ENCODE measurements around the gene CABYR.

The CABYR gene

GRCh38 chr18:24112464-24112863 is 26.4 kb upstream of the CABYR start:
- H3K4me1 ChIP-seq, result no peaks in the 10 kb centered on the region
- H3K27me3 ChIP-seq, result no peaks in the 10 kb centered on the region
- no peaks in the 10 kb centered on the region for H3K9me3 ChIP-seq
- H3K4me3 ChIP-seq, result no peak overlapping the region
- no peak for DNase-seq
- no peak overlapping the region for H3K27ac ChIP-seq
- intact Hi-C loops (cut with DNase I; ENCODE audit: low total_unique reads), result no loop called here
- TF ChIP-seq, protein P1, sequence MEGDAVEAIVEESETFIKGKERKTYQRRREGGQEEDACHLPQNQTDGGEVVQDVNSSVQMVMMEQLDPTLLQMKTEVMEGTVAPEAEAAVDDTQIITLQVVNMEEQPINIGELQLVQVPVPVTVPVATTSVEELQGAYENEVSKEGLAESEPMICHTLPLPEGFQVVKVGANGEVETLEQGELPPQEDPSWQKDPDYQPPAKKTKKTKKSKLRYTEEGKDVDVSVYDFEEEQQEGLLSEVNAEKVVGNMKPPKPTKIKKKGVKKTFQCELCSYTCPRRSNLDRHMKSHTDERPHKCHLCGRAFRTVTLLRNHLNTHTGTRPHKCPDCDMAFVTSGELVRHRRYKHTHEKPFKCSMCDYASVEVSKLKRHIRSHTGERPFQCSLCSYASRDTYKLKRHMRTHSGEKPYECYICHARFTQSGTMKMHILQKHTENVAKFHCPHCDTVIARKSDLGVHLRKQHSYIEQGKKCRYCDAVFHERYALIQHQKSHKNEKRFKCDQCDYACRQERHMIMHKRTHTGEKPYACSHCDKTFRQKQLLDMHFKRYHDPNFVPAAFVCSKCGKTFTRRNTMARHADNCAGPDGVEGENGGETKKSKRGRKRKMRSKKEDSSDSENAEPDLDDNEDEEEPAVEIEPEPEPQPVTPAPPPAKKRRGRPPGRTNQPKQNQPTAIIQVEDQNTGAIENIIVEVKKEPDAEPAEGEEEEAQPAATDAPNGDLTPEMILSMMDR (IDR thresholded peaks at IDR 0.05), result no peak
- peaks cover 0 to 11% (median 0%) of the 10 kb centered on the region in 3 donors for H3K36me3 ChIP-seq

DNA sequence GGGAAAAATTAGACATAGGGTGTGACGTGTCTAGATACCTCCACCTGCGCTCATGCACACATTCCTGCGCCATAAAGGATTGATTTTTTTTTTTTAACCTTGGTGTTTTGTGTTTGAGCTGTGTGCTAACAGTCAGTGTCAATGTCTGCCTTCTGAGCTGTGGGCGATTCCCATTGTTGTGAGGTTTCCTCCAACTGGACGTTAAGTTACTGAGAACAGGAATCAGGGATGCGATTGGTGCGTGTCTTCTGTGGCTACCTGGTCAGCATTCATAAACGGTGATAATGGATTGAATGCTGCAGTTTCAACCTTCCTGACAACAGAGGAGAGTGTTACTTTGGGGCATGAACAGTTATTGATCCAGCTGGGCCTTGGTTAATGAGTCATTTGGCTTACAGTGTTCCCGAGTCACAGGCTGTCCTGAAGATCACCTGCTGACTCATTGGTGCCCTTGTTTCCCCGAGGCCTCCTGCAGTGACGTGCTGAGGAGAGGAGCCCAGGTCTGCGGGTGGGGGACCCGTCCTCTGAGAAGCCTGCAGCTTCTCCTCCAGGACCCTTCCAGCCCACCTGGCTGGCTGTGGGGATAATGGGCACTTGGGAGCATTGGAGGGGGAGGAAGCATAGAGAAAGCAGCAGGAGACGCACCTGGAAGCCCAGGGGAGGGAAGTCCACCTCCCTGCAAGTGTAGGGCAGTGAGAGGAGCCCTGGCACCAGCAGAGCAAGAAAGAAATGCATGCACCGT is 25.8 kb upstream of the CABYR start:
- H3K36me3 ChIP-seq, result peaks cover 0 to 11% (median 0%) of the 10 kb centered on the region in 3 donors
- no peaks in the 10 kb centered on the region for H3K9me3 ChIP-seq
- no peak overlapping the region for H3K4me3 ChIP-seq
- no peak for DNase-seq
- TF ChIP-seq, protein P1 (IDR thresholded peaks at IDR 0.05), result no peak
- no peaks in the 10 kb centered on the region for H3K4me1 ChIP-seq
- H3K27ac ChIP-seq, result no peak overlapping the region
- intact Hi-C loops (cut with DNase I; ENCODE audit: low total_unique reads), result no loop called here
- H3K27me3 ChIP-seq, result no peaks in the 10 kb centered on the region

- no peaks in the 10 kb centered on the region for H3K27me3 ChIP-seq
- no peaks in the 10 kb centered on the region for H3K9me3 ChIP-seq
- peaks cover 0 to 11% (median 0%) of the 10 kb centered on the region in 3 donors for H3K36me3 ChIP-seq
- TF ChIP-seq, protein P1 (IDR thresholded peaks at IDR 0.05), result no peak
- no peaks in the 10 kb centered on the region for H3K4me1 ChIP-seq
- intact Hi-C loops (cut with DNase I; ENCODE audit: low total_unique reads), result loop anchor here (5.0 kb wide), 1 partner anchor 493 kb away; no protein-coding TSS in a partner anchor
- H3K27ac ChIP-seq, result no peak overlapping the region
- no peak for DNase-seq
- H3K4me3 ChIP-seq, result no peak overlapping the region
These were observed 23.8 kb upstream of the CABYR start for GRCh38 chr18:24114924-24115549.

GRCh38 chr18:24115628-24116027 is 23.2 kb upstream of the CABYR start:
- intact Hi-C loops (cut with DNase I; ENCODE audit: low total_unique reads), result loop anchor here (5.0 kb wide), 1 partner anchor 493 kb away; no protein-coding TSS in a partner anchor
- no peaks in the 10 kb centered on the region for H3K4me1 ChIP-seq
- H3K9me3 ChIP-seq, result no peaks in the 10 kb centered on the region
- H3K4me3 ChIP-seq, result no peak overlapping the region
- DNase-seq, result no peak
- no peaks in the 10 kb centered on the region for H3K27me3 ChIP-seq
- H3K27ac ChIP-seq, result no peak overlapping the region
- TF ChIP-seq, protein P1 (IDR thresholded peaks at IDR 0.05), result no peak
- peaks cover 0 to 11% (median 0%) of the 10 kb centered on the region in 3 donors for H3K36me3 ChIP-seq

- peak; percentile 66 to 82 for DNase-seq
- peaks cover 0 to 4% (median 0%) of the 10 kb centered on the region in 3 donors for H3K36me3 ChIP-seq
- H3K27ac ChIP-seq, result no peak overlapping the region
- no peaks in the 10 kb centered on the region for H3K4me1 ChIP-seq
- TF ChIP-seq, protein P1 (IDR thresholded peaks at IDR 0.05), result peak; percentile 81 to 89
- no peak overlapping the region for H3K4me3 ChIP-seq
- H3K9me3 ChIP-seq, result no peaks in the 10 kb centered on the region
- intact Hi-C loops (cut with DNase I; ENCODE audit: low total_unique reads), result loop anchor here (5.0 kb wide), 1 partner anchor 497 kb away; no protein-coding TSS in a partner anchor
- no peaks in the 10 kb centered on the region for H3K27me3 ChIP-seq
These were observed 19.9 kb upstream of the CABYR start for GRCh38 chr18:24118750-24119577.

All from tibial artery (tissue), 4 donors.